K562 (cell line): ENCODE data around the gene RABGAP1L. TPM values are rescaled to one million over a fixed set of nuclear protein-coding genes. Genes with fewer than 3 reads are reported as not detected.

Experiments
- ATAC-seq: fragments of 200-7000 bp; cut with Tn5 transposase; 3 replicates; pipeline ENCODE4 v1.9.1; 2020; ENCODE audit warnings: moderate library complexity
- BruUV-seq: library from RNA; stranded (reverse); fragments of 400-500 nt; replicated peaks from 2 replicates; lab custom pipeline; 2021; lab: Mats Ljungman, UMichigan
- CTCF ChIA-PET: fragments of 300-600 bp; formaldehyde crosslinking; extraction: SDS; loops from one replicate; lab custom pipeline; 2021; ENCODE audit warnings: low intra/inter-chr PET ratio; lab: Yijun Ruan, JAX
- POLR2A ChIA-PET: fragments of 300-600, 350-650 bp; sonication (Branson Sonifier 250); formaldehyde crosslinking; extraction: SDS; loops from one replicate; lab custom pipeline; 2021; ENCODE audit warnings: antibody characterized with exemption, inconsistent platforms; lab: Yijun Ruan, JAX
- DNase-seq, 4 experiments: peaks; one replicate each; pipeline versions ENCODE4 v3.0.0 to v3.0.0-alpha.2; 2011 to 2018; ENCODE audit warnings: low spot score in 3 of 4, mixed read lengths in 3 of 4; ENCODE audit errors: extremely low read depth in 1 of 4
- FAIRE-seq: peaks from 2 replicates; lab custom pipeline; 2011; peaks lifted over from hg19 to GRCh38; lab: Jason Lieb, UNC
- H2AFZ ChIP-seq: 2 replicates; pipeline ENCODE4 v1.6.0; 2011; ENCODE audit warnings: low read depth, low read length, control low read depth, inconsistent platforms
- H3K27ac ChIP-seq: fragments of 200-600 bp; 3 replicates; pipeline ENCODE4 v1.8.0; 2011; ENCODE audit warnings: low read depth, mild to moderate bottlenecking, control low read depth, inconsistent platforms, low read length, moderate library complexity, mixed read lengths; ENCODE audit errors: extremely low read depth
- H3K27me3 ChIP-seq, 2 experiments: fragments of 300-600 bp in 1 of 2; 2 replicates in 1 of 2; 3 replicates in 1 of 2; pipeline versions ENCODE4 v1.6.0 to v1.8.0; 2011; ENCODE audit warnings: inconsistent platforms in 2 of 2, low read length in 2 of 2, mild to moderate bottlenecking in 1 of 2, mixed read lengths in 1 of 2, moderate library complexity in 1 of 2; ENCODE audit not compliant: control insufficient read depth in 2 of 2, insufficient read depth in 2 of 2
- H3K36me3 ChIP-seq: fragments of 300-600 bp; 3 replicates; pipeline ENCODE4 v1.8.0; 2011; ENCODE audit warnings: mild to moderate bottlenecking, low read length, inconsistent platforms; ENCODE audit not compliant: control insufficient read depth, insufficient read depth
- H3K4me1 ChIP-seq, 2 experiments: fragments of 200-600 bp in 1 of 2; replicated peaks in 1 of 2; 2 replicates in 1 of 2; 3 replicates in 1 of 2; pipeline versions ENCODE4 v1.5.1 to v1.8.0; 2011; ENCODE audit warnings: inconsistent platforms in 2 of 2, low read length in 2 of 2, mild to moderate bottlenecking in 1 of 2, mixed read lengths in 1 of 2, moderate library complexity in 1 of 2; ENCODE audit not compliant: control insufficient read depth in 2 of 2, insufficient read depth in 2 of 2
- H3K4me2 ChIP-seq: 2 replicates; pipeline ENCODE4 v1.6.1; 2011; ENCODE audit warnings: low read length, control low read depth, inconsistent platforms, mixed read lengths; ENCODE audit not compliant: insufficient read depth
- H3K4me3 ChIP-seq: fragments of 200-600 bp; sonication (generic), shearing (Covaris generic); 2 replicates; pipeline ENCODE4 v1.5.1; 2016; ENCODE audit warnings: control low read depth, inconsistent platforms
- H3K79me2 ChIP-seq: fragments of 200-600 bp; 3 replicates; pipeline ENCODE4 v1.8.0; 2011; ENCODE audit warnings: low read length, inconsistent platforms; ENCODE audit not compliant: control insufficient read depth, insufficient read depth
- H3K9ac ChIP-seq, 2 experiments: 2 replicates each; pipeline versions ENCODE4 v1.6.0 to v1.6.1; 2011; ENCODE audit warnings: low read depth in 2 of 2, low read length in 2 of 2, control low read depth in 1 of 2, inconsistent platforms in 1 of 2, mild to moderate bottlenecking in 1 of 2, mixed read lengths in 1 of 2; ENCODE audit not compliant: insufficient read depth in 1 of 2
- H3K9me1 ChIP-seq: one replicate; pipeline ENCODE4 v1.6.0; 2011; ENCODE audit warnings: inconsistent platforms, mild to moderate bottlenecking, low read length, moderate library complexity; ENCODE audit not compliant: control insufficient read depth, insufficient read depth
- H3K9me3 ChIP-seq: replicated peaks from 2 replicates; pipeline ENCODE4 v1.5.1; 2011; ENCODE audit warnings: low read depth, low read length, inconsistent platforms; ENCODE audit not compliant: control insufficient read depth, insufficient read depth
- H4K20me1 ChIP-seq: replicated peaks from 2 replicates; pipeline ENCODE4 v1.6.1; 2011; ENCODE audit warnings: low read length, inconsistent platforms, mixed read lengths; ENCODE audit not compliant: control insufficient read depth, insufficient read depth
- CCNT2 ChIP-seq: IDR thresholded peaks from 2 replicates; pipeline ENCODE4 v1.6.1; 2011; ENCODE audit warnings: borderline replicate concordance, low read depth, mild to moderate bottlenecking, moderate library complexity, mixed read lengths, low read length; ENCODE audit not compliant: insufficient read length; ENCODE audit errors: extremely low read depth
- ELF1 ChIP-seq: fragments of 200-800 bp; sonication (Bioruptor generic); IDR thresholded peaks from 2 replicates; pipeline ENCODE4 v1.6.1; 2016; ENCODE audit warnings: missing genetic modification characterization, missing compliant biosample characterization
- GTF2A2 ChIP-seq: IDR thresholded peaks from 2 replicates; pipeline ENCODE4 v1.6.1; 2016; ENCODE audit warnings: mild to moderate bottlenecking, missing genetic modification characterization, missing compliant biosample characterization
- HMG20A ChIP-seq: fragments of 450-650 bp; formaldehyde crosslinking; conservative IDR thresholded peaks from 2 replicates; pipeline ENCODE4 v1.4.0; 2020; ENCODE audit warnings: mild to moderate bottlenecking, mixed read lengths
- L3MBTL2 ChIP-seq: fragments of 450-650 bp; IDR thresholded peaks from 2 replicates; pipeline ENCODE4 v1.6.1; 2016; ENCODE audit warnings: mild to moderate bottlenecking, moderate library complexity
- NFE2L1 ChIP-seq: fragments of 450-650 bp; IDR thresholded peaks from 2 replicates; pipeline ENCODE4 v1.6.1; 2016; ENCODE audit warnings: missing genetic modification characterization, low read depth, mild to moderate bottlenecking, missing compliant biosample characterization, moderate library complexity, borderline replicate concordance
- RFX5 ChIP-seq: IDR thresholded peaks from 2 replicates; pipeline ENCODE4 v1.6.1; 2011; ENCODE audit warnings: low read depth, mild to moderate bottlenecking, improper control_type of control experiment, low read length
- TAF1 ChIP-seq: IDR thresholded peaks from 2 replicates; pipeline ENCODE4 v1.6.1; 2011; ENCODE audit warnings: mild to moderate bottlenecking, low read length, moderate library complexity; ENCODE audit not compliant: insufficient read depth, control insufficient read depth, severe bottlenecking; ENCODE audit errors: extremely low read depth
- ZNF165 ChIP-seq: fragments of 250-450 bp; sonication (Bioruptor Pico); IDR thresholded peaks from 2 replicates; pipeline ENCODE4 v1.4.0; 2020; ENCODE audit warnings: borderline replicate concordance
- ZNF316 ChIP-seq: fragments of 450-650 bp; IDR thresholded peaks from 2 replicates; pipeline ENCODE4 v1.6.1; 2016
- ZNF408 ChIP-seq: fragments of 250-450 bp; sonication (Bioruptor Pico); IDR thresholded peaks from 2 replicates; pipeline ENCODE4 v1.4.0; 2020; ENCODE audit warnings: low read depth, mild to moderate bottlenecking, moderate library complexity
- ZNF561 ChIP-seq: fragments of 450-650 bp; formaldehyde crosslinking; conservative IDR thresholded peaks from 2 replicates; pipeline ENCODE4 v1.4.0; 2020; ENCODE audit warnings: mild to moderate bottlenecking, moderate library complexity
- ZNF707 ChIP-seq: fragments of 250-450 bp; sonication (Bioruptor Pico); conservative IDR thresholded peaks from 2 replicates; pipeline ENCODE4 v1.8.0; 2022; ENCODE audit warnings: inconsistent platforms, mild to moderate bottlenecking, moderate library complexity
- WGBS: fragments of 100-300 bp; shearing (Covaris generic); methylation state at CpG from one replicate; pipeline ENCODE4 v1.1.6; 2016; ENCODE audit warnings: low coverage, mixed read lengths; ENCODE audit not compliant: insufficient coverage; ENCODE audit errors: missing lambda C conversion rate; 5-methylcytosine and 5-hydroxymethylcytosine counted together
- in situ Hi-C: fragments of 300-500 bp; cut with MboI; formaldehyde crosslinking; loops from 4 replicates; pipeline ENCODE4 v1.15.0; 2018; ENCODE audit warnings: inconsistent platforms, mixed read lengths
- intact Hi-C: fragments of 100-400 bp; cut with micrococcal nuclease; formaldehyde crosslinking; loops from 2 replicates; pipeline ENCODE4 v1.14.2; 2022
- polyA plus RNA-seq, 8 experiments: library from polyadenylated mRNA; depleted of rRNA in 4 of 8; stranded (reverse) in 5 of 8; unstranded in 3 of 8; fragments of >200 nt; fragmentation: Nextera tagmentation in 2 of 8; fragmentation: Illumina TruSeq in 1 of 8; extraction: Ambion mirVana in 2 of 8; extraction: Trizol in 1 of 8; gene quantifications; 2 replicates each; pipeline versions ENCODE4 v1.2.1 to v1.2.3, GENCODE V29; 2011 to 2014; ENCODE audit warnings: inconsistent platforms in 1 of 8, missing spikeins in 1 of 8
- total RNA-seq, 7 experiments: library from RNA; depleted of rRNA in 6 of 7; stranded (reverse); fragments of >200 nt in 6 of 7; fragmentation: Illumina TruSeq in 2 of 7; extraction: Trizol in 2 of 7; gene quantifications; 2 replicates each; pipeline versions ENCODE4 v1.2.1 to v1.2.3, GENCODE V29; 2011 to 2021; ENCODE audit warnings: low replicate concordance in 1 of 7
- TF ChIP-seq, protein P1 (sequence below): fragments of 250-450 bp; sonication (Bioruptor Pico); IDR thresholded peaks from 2 replicates; pipeline ENCODE4 v1.4.0; 2020; ENCODE audit warnings: mild to moderate bottlenecking
- TF ChIP-seq, protein P2 (sequence below): fragments of 200-800 bp; sonication (Bioruptor generic); IDR thresholded peaks from 2 replicates; pipeline ENCODE4 v1.6.1; 2017; ENCODE audit warnings: missing genetic modification characterization, missing compliant biosample characterization
- TF ChIP-seq, protein P3 (sequence below): fragments of 450-650 bp; formaldehyde crosslinking; IDR thresholded peaks from 2 replicates; pipeline ENCODE4 v1.4.0; 2022; ENCODE audit warnings: missing genetic modification characterization
- TF ChIP-seq, protein P4 (sequence below): fragments of 250-450 bp; sonication (Bioruptor Pico); IDR thresholded peaks from 2 replicates; pipeline ENCODE4 v1.8.0; 2022; ENCODE audit warnings: inconsistent platforms

RABGAP1L gene
- total and polyA plus RNA-seq, 9 of the 15 experiments (the other 6 are each of a cell fraction or from before 2014, with no cell fraction given) = 16.5 to 44.9 (median 26.7) TPM

DNA sequence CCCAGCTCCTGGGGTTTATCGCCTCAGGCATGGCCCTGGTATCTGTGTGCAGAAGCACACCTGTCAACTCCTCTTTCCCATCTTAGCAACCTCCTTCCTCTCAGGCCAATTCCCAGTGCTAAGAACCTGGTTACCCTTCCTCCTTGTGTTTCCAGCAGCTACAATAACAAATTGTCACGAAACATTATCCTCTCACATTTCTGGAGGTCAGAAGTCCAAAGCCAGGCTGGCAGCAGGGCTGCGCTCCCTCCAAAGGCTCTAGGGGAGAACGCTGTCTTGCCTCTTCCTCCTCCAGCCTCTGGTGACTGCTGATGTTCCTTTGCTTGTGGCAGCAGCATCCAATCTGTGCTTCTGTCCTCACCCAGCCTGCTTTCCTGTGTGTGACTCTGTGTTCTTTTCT, 874.6 kb downstream of the RABGAP1L start:
- no peak overlapping the region for H3K4me3 ChIP-seq
- H3K36me3 ChIP-seq = no peaks in the 10 kb centered on the region
- ChIA-PET POLR2A (no interaction called here), CTCF (interaction anchor here (0.6 kb wide), 2 partner anchors 89 to 282 kb away, joined by 3 to 5 read pairs; no protein-coding TSS in a partner anchor)
- peaks cover 32 to 37% of the 10 kb centered on the region in 2 experiments for H3K27me3 ChIP-seq
- no peaks in the 10 kb centered on the region for H3K9me1 ChIP-seq
- no peaks in the 10 kb centered on the region for H3K9me3 ChIP-seq
- H3K9ac ChIP-seq = no peak overlapping the region
- FAIRE-seq (no peak), DNase-seq (no peak), ATAC-seq (no peak)
- WGBS = 0% methylated on average over 4 of the region's 4 CpGs
- H3K4me2 ChIP-seq = no peak overlapping the region
- in situ Hi-C loops = loop anchor here (5.0 kb wide), 1 partner anchor 273 kb away; no protein-coding TSS in a partner anchor
- no peak overlapping the region for H3K27ac ChIP-seq
- peaks cover 0 to 5% of the 10 kb centered on the region in 2 experiments; a peak in 2 of 5 replicates for H3K4me1 ChIP-seq
- H2AFZ ChIP-seq = no peak overlapping the region
- intact Hi-C loops = no loop called here
- H3K79me2 ChIP-seq = no peaks in the 10 kb centered on the region
- no TSS peak for BruUV-seq
- H4K20me1 ChIP-seq = no peaks in the 10 kb centered on the region; the same call in 1 of the 2 replicates
- TF ChIP-seq, protein P1, sequence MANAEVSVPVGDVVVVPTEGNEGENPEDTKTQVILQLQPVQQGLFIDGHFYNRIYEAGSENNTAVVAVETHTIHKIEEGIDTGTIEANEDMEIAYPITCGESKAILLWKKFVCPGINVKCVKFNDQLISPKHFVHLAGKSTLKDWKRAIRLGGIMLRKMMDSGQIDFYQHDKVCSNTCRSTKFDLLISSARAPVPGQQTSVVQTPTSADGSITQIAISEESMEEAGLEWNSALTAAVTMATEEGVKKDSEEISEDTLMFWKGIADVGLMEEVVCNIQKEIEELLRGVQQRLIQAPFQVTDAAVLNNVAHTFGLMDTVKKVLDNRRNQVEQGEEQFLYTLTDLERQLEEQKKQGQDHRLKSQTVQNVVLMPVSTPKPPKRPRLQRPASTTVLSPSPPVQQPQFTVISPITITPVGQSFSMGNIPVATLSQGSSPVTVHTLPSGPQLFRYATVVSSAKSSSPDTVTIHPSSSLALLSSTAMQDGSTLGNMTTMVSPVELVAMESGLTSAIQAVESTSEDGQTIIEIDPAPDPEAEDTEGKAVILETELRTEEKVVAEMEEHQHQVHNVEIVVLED (CRISPR knock-in tag) = no peak
- TF ChIP-seq CCNT2 (no peak), GTF2A2 (tag) (no peak), TAF1 (no peak), ZNF316 (no peak), L3MBTL2 (no peak), RFX5 (no peak), ZNF707 (CRISPR knock-in tag) (no peak), ZNF165 (no peak), ELF1 (tag) (no peak), ZNF408 (CRISPR knock-in tag) (no peak), HMG20A (CRISPR knock-in tag) (no peak), NFE2L1 (tag) (no peak), ZNF561 (CRISPR knock-in tag) (no peak)
- TF ChIP-seq, protein P2, sequence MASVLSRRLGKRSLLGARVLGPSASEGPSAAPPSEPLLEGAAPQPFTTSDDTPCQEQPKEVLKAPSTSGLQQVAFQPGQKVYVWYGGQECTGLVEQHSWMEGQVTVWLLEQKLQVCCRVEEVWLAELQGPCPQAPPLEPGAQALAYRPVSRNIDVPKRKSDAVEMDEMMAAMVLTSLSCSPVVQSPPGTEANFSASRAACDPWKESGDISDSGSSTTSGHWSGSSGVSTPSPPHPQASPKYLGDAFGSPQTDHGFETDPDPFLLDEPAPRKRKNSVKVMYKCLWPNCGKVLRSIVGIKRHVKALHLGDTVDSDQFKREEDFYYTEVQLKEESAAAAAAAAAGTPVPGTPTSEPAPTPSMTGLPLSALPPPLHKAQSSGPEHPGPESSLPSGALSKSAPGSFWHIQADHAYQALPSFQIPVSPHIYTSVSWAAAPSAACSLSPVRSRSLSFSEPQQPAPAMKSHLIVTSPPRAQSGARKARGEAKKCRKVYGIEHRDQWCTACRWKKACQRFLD (CRISPR knock-in tag) = no peak
- TF ChIP-seq, protein P3, sequence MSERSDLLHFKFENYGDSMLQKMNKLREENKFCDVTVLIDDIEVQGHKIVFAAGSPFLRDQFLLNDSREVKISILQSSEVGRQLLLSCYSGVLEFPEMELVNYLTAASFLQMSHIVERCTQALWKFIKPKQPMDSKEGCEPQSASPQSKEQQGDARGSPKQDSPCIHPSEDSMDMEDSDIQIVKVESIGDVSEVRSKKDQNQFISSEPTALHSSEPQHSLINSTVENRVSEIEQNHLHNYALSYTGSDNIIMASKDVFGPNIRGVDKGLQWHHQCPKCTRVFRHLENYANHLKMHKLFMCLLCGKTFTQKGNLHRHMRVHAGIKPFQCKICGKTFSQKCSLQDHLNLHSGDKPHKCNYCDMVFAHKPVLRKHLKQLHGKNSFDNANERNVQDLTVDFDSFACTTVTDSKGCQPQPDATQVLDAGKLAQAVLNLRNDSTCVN (CRISPR knock-in tag) = no peak
- TF ChIP-seq, protein P4, sequence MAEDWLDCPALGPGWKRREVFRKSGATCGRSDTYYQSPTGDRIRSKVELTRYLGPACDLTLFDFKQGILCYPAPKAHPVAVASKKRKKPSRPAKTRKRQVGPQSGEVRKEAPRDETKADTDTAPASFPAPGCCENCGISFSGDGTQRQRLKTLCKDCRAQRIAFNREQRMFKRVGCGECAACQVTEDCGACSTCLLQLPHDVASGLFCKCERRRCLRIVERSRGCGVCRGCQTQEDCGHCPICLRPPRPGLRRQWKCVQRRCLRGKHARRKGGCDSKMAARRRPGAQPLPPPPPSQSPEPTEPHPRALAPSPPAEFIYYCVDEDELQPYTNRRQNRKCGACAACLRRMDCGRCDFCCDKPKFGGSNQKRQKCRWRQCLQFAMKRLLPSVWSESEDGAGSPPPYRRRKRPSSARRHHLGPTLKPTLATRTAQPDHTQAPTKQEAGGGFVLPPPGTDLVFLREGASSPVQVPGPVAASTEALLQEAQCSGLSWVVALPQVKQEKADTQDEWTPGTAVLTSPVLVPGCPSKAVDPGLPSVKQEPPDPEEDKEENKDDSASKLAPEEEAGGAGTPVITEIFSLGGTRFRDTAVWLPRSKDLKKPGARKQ = no peak
